Smooth muscle cell (in vitro differentiated cells): ENCODE results near the gene THAP8. TPM values are rescaled to one million over a fixed set of nuclear protein-coding genes. Genes with fewer than 3 reads are reported as not detected.

Experiments used
- DNase-seq: peaks from one replicate; lab custom pipeline; 2025; ENCODE audit not compliant: unreplicated experiment; lab: John Stamatoyannopoulos, UW
- H2AFZ ChIP-seq: fragments of 200-600 bp; sonication (generic); 2 replicates; pipeline ENCODE4 v1.6.0; 2016; ENCODE audit warnings: antibody characterized with exemption, low read depth, mild to moderate bottlenecking
- H3F3A ChIP-seq: fragments of 200-600 bp; sonication (generic); 2 replicates; pipeline ENCODE4 v1.6.0; 2017; ENCODE audit warnings: antibody characterized with exemption, low read depth
- H3K27ac ChIP-seq: fragments of 200-600 bp; sonication (generic); 2 replicates; pipeline ENCODE4 v1.5.1; 2016; ENCODE audit warnings: low read depth, mild to moderate bottlenecking
- H3K27me3 ChIP-seq: fragments of 200-600 bp; sonication (generic); 2 replicates; pipeline ENCODE4 v1.6.1; 2016; ENCODE audit warnings: low read depth, mild to moderate bottlenecking
- H3K36me3 ChIP-seq: fragments of 200-600 bp; sonication (generic); 2 replicates; pipeline ENCODE4 v1.5.1; 2016; ENCODE audit warnings: low read depth
- H3K4me1 ChIP-seq: fragments of 200-600 bp; sonication (generic); 2 replicates; pipeline ENCODE4 v1.5.1; 2016; ENCODE audit warnings: low read depth
- H3K4me2 ChIP-seq: fragments of 200-600 bp; sonication (generic); 2 replicates; pipeline ENCODE4 v1.6.0; 2016; ENCODE audit warnings: mild to moderate bottlenecking
- H3K4me3 ChIP-seq: fragments of 200-600 bp; sonication (generic); 2 replicates; pipeline ENCODE4 v1.5.1; 2016; ENCODE audit warnings: mild to moderate bottlenecking
- H3K79me2 ChIP-seq: fragments of 200-600 bp; sonication (generic); 2 replicates; pipeline ENCODE4 v1.6.0; 2016; ENCODE audit warnings: low read depth, mild to moderate bottlenecking
- H3K9ac ChIP-seq: fragments of 200-600 bp; sonication (generic); 2 replicates; pipeline ENCODE4 v1.6.0; 2016; ENCODE audit warnings: low read depth
- H3K9me3 ChIP-seq: fragments of 200-600 bp; sonication (generic); replicated peaks from 2 replicates; pipeline ENCODE4 v1.5.1; 2016; ENCODE audit warnings: low read depth
- H4K20me1 ChIP-seq: fragments of 200-600 bp; sonication (generic); 2 replicates; pipeline ENCODE4 v1.6.0; 2016; ENCODE audit warnings: low read depth
- CTCF ChIP-seq: fragments of 200-600 bp; sonication (generic); IDR thresholded peaks from 2 replicates; pipeline ENCODE4 v1.5.1; 2017; ENCODE audit warnings: borderline replicate concordance, mild to moderate bottlenecking, antibody characterized with exemption; ENCODE audit not compliant: insufficient read depth, poor library complexity, severe bottlenecking
- WGBS: methylation state at CpG from one replicate; pipeline ENCODE4 v1.1.7; 2016; ENCODE audit warnings: low lambda C conversion rate; 5-methylcytosine and 5-hydroxymethylcytosine counted together
- polyA plus RNA-seq: library from polyadenylated mRNA; unstranded; fragments of >200 nt; fragmentation: Nextera tagmentation; extraction: Ambion mirVana; gene quantifications from 2 replicates; pipeline ENCODE4 v1.2.1, GENCODE V29; 2016
- total RNA-seq: library from RNA; depleted of rRNA; stranded (reverse); fragments of >200 nt; gene quantifications from 2 replicates; pipeline ENCODE4 v1.2.3, GENCODE V29; 2014

The THAP8 gene
- total and polyA plus RNA-seq, 2 experiments from 2014 or later, result 9.3 to 13.1 TPM

GRCh38 chr19:36089847-36090246 is 35.8 kb upstream of the THAP8 start:
- no peak overlapping the region for H3K9ac ChIP-seq
- no peaks in the 10 kb centered on the region for H3K36me3 ChIP-seq
- H3K79me2 ChIP-seq, result no peaks in the 10 kb centered on the region
- H3K9me3 ChIP-seq, result no peaks in the 10 kb centered on the region
- no peak for DNase-seq
- TF ChIP-seq CTCF, result no peak
- H3K27ac ChIP-seq, result no peak overlapping the region
- H3K4me2 ChIP-seq, result no peak overlapping the region
- no peaks in the 10 kb centered on the region for H4K20me1 ChIP-seq
- no peak overlapping the region for H3K4me3 ChIP-seq
- H3F3A ChIP-seq, result no peaks in the 10 kb centered on the region
- H2AFZ ChIP-seq, result no peak overlapping the region
- 95% methylated on average over 5 of the region's 5 CpGs for WGBS
- no peaks in the 10 kb centered on the region for H3K27me3 ChIP-seq
- no peaks in the 10 kb centered on the region for H3K4me1 ChIP-seq

- no peak overlapping the region for H3K4me2 ChIP-seq
- no peaks in the 10 kb centered on the region for H3K9me3 ChIP-seq
- no peak overlapping the region for H3K4me3 ChIP-seq
- no peak overlapping the region for H3K27ac ChIP-seq
- 100% methylated on average over 9 of the region's 9 CpGs for WGBS
- no peak overlapping the region for H2AFZ ChIP-seq
- no peaks in the 10 kb centered on the region for H3K27me3 ChIP-seq
- no peaks in the 10 kb centered on the region for H4K20me1 ChIP-seq
- no peaks in the 10 kb centered on the region for H3K36me3 ChIP-seq
- H3K79me2 ChIP-seq, result no peaks in the 10 kb centered on the region
- no peak for TF ChIP-seq CTCF
- no peak overlapping the region for H3K9ac ChIP-seq
- no peaks in the 10 kb centered on the region for H3F3A ChIP-seq
- no peaks in the 10 kb centered on the region for H3K4me1 ChIP-seq
- no peak for DNase-seq
These were observed 32.2 kb upstream of the THAP8 start for GRCh38 chr19:36086326-36086725.

- WGBS, result 97% methylated on average over 12 of the region's 12 CpGs
- TF ChIP-seq CTCF, result no peak
- no peaks in the 10 kb centered on the region for H4K20me1 ChIP-seq
- H3K4me2 ChIP-seq, result no peak overlapping the region
- no peaks in the 10 kb centered on the region for H3K36me3 ChIP-seq
- no peak overlapping the region for H3K27ac ChIP-seq
- no peak for DNase-seq
- no peak overlapping the region for H3K4me3 ChIP-seq
- H3K27me3 ChIP-seq, result no peaks in the 10 kb centered on the region
- no peak overlapping the region for H2AFZ ChIP-seq
- H3K9ac ChIP-seq, result no peak overlapping the region
- no peaks in the 10 kb centered on the region for H3F3A ChIP-seq
- H3K4me1 ChIP-seq, result no peaks in the 10 kb centered on the region
- H3K79me2 ChIP-seq, result no peaks in the 10 kb centered on the region
- no peaks in the 10 kb centered on the region for H3K9me3 ChIP-seq
These were observed 30.3 kb upstream of the THAP8 start for GRCh38 chr19:36084231-36085009.

- H3K9ac ChIP-seq, result no peak overlapping the region
- no peaks in the 10 kb centered on the region for H4K20me1 ChIP-seq
- no peaks in the 10 kb centered on the region for H3K79me2 ChIP-seq
- H3K27ac ChIP-seq, result no peak overlapping the region
- no peaks in the 10 kb centered on the region for H3K36me3 ChIP-seq
- H2AFZ ChIP-seq, result no peak overlapping the region
- H3F3A ChIP-seq, result no peaks in the 10 kb centered on the region
- H3K9me3 ChIP-seq, result no peaks in the 10 kb centered on the region
- H3K4me2 ChIP-seq, result no peak overlapping the region
- H3K4me3 ChIP-seq, result no peak overlapping the region
- TF ChIP-seq CTCF, result no peak
- WGBS, result 96% methylated on average over 12 of the region's 13 CpGs
- H3K27me3 ChIP-seq, result no peaks in the 10 kb centered on the region
- no peak for DNase-seq
- no peaks in the 10 kb centered on the region for H3K4me1 ChIP-seq
These were observed 28.8 kb upstream of the THAP8 start for GRCh38 chr19:36082916-36083315.
